Activated T-helper 17 cell treated with anti-CD3 and anti-CD28 coated beads, Interleukin-2, amount 50 U/mL, for 72 hours (primary cell): ENCODE data around the gene MYH9. TPM values are rescaled to one million over a fixed set of nuclear protein-coding genes. Genes with fewer than 3 reads are reported as not detected.
A peak's percentile ranks its signal among the peaks of the same experiment; 100 is the strongest.

Source experiments
- ATAC-seq: fragments of 150-1000 bp; cut with Tn5 transposase; replicated peaks from 2 replicates; pipeline ENCODE4 v1.10.0; 2021; ENCODE audit warnings: mild to moderate bottlenecking, moderate library complexity
- H3K27ac Mint-ChIP-seq: one replicate; pipeline ENCODE4 v1.8.0; 2022; ENCODE audit warnings: mixed read lengths
- H3K27me3 Mint-ChIP-seq: one replicate; pipeline ENCODE4 v1.8.0; 2022; ENCODE audit warnings: mixed read lengths
- H3K36me3 Mint-ChIP-seq: one replicate; pipeline ENCODE4 v1.8.0; 2022; ENCODE audit warnings: low read depth, mild to moderate bottlenecking, mixed read lengths
- H3K4me1 Mint-ChIP-seq: one replicate; pipeline ENCODE4 v1.8.0; 2022; ENCODE audit warnings: mixed read lengths
- H3K4me3 Mint-ChIP-seq: one replicate; pipeline ENCODE4 v1.8.0; 2022; ENCODE audit warnings: mild to moderate bottlenecking, mixed read lengths
- H3K9me3 Mint-ChIP-seq: one replicate; pipeline ENCODE4 v1.8.0; 2022; ENCODE audit warnings: mixed read lengths
- total RNA-seq, 2 donors: library from RNA; stranded (reverse); gene quantifications; one replicate each; pipeline ENCODE4 v1.2.3, GENCODE V29; 2022

Gene MYH9
- total RNA-seq, 2 donors from 2014 or later = 782 to 800 TPM

- H3K4me3 Mint-ChIP-seq = no peak overlapping the region
- peaks cover 100% of the 10 kb centered on the region for H3K36me3 Mint-ChIP-seq
- H3K4me1 Mint-ChIP-seq = no peaks in the 10 kb centered on the region
- ATAC-seq = no peak
- H3K9me3 Mint-ChIP-seq = no peaks in the 10 kb centered on the region
- peak overlapping the region; percentile 47 for H3K27ac Mint-ChIP-seq
- no peaks in the 10 kb centered on the region for H3K27me3 Mint-ChIP-seq
Observed at GRCh38 chr22:36304429-36304828, 83.3 kb downstream of the MYH9 start.

- Mint-ChIP-seq H3K27me3 (no peaks in the 10 kb centered on the region), H3K27ac (peak overlapping the region; percentile 47), H3K9me3 (no peaks in the 10 kb centered on the region), H3K4me3 (no peak overlapping the region), H3K36me3 (peaks cover 100% of the 10 kb centered on the region), H3K4me1 (no peaks in the 10 kb centered on the region)
- no peak for ATAC-seq
Observed at GRCh38 chr22:36303874-36304273, 83.9 kb downstream of the MYH9 start.

DNA sequence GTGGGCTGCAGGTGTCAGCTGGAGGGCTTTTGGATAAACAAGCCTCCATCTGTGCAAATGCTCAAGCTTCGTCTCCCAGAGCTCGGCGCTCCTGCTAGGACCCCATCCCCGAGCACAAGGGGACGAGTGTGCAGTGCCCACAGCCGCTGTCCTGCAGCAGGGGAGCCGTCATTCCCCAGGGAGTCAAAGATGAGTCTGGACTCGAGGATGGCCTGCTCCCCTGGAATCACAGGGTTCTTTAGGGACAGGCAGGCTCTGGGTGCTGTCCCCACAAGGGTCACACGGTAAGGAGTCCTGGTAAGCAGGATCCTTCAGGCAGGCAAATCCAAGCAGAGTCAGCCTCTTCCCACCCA, 84.7 kb downstream of the MYH9 start:
- ATAC-seq = no peak
- Mint-ChIP-seq H3K4me1 (no peaks in the 10 kb centered on the region), H3K9me3 (no peaks in the 10 kb centered on the region), H3K27me3 (no peaks in the 10 kb centered on the region), H3K36me3 (peaks cover 100% of the 10 kb centered on the region), H3K27ac (peak overlapping the region; percentile 46), H3K4me3 (no peak overlapping the region)

GRCh38 chr22:36302439-36303114, 85.2 kb downstream of the MYH9 start:
- Mint-ChIP-seq H3K4me3 (no peak overlapping the region), H3K36me3 (peaks cover 100% of the 10 kb centered on the region), H3K27ac (peak overlapping the region; percentile 46), H3K9me3 (no peaks in the 10 kb centered on the region), H3K4me1 (no peaks in the 10 kb centered on the region), H3K27me3 (no peaks in the 10 kb centered on the region)
- ATAC-seq = no peak

DNA sequence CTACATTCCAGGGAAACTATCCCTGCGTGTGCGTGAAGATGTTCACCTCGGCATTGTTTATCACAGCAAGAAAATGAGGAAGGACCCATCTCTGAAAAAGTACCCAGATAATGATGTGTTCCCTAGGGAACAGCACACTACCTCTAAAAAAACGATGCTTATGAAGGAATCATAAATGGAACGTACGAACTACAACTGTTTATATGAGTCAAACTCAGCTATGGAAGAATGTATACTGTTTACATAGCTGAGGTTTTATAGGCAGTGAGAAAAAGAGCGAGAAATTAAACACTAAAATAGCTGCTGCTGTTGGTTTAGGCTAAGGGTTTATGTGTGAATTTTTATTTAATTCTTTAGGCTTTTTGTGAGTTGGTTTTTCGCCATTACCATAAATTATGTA, 85.9 kb downstream of the MYH9 start:
- peaks cover 5% of the 10 kb centered on the region for H3K4me1 Mint-ChIP-seq
- peak overlapping the region; percentile 78 for H3K27ac Mint-ChIP-seq
- no peaks in the 10 kb centered on the region for H3K27me3 Mint-ChIP-seq
- ATAC-seq = no peak
- H3K36me3 Mint-ChIP-seq = peaks cover 100% of the 10 kb centered on the region
- H3K4me3 Mint-ChIP-seq = no peak overlapping the region
- no peaks in the 10 kb centered on the region for H3K9me3 Mint-ChIP-seq

DNA sequence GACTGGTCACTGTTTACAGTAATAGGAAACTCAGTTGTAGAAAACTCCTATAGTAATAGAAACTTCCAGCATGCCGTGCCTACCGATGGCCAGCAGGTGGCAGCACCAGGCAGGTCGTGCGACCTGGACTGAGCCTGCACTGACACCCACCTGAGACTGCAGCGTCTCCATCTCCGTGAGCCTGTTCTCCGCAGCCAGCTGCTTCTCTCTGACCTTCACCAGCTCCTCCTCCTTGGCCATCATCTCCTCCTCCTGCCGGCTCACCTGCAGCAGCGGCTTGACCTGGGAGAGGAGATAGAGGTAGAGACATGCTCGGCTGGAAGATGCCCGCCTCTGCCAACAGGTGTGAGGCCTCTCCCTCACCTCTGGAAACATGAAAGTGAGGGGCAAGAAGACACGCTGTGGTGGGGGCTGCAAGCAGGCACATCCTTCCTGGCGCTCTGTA, 86.4 kb downstream of the MYH9 start:
- H3K27ac Mint-ChIP-seq = peak overlapping the region; percentile 78
- peaks cover 100% of the 10 kb centered on the region for H3K36me3 Mint-ChIP-seq

GRCh38 chr22:36300396-36301212, 87.2 kb downstream of the MYH9 start:
- no peak for ATAC-seq

More for the DNA sequence above, 86.4 kb downstream of the MYH9 start:
- peaks cover 5% of the 10 kb centered on the region for H3K4me1 Mint-ChIP-seq
- no peak overlapping the region for H3K4me3 Mint-ChIP-seq
- no peaks in the 10 kb centered on the region for H3K27me3 Mint-ChIP-seq
- H3K9me3 Mint-ChIP-seq = no peaks in the 10 kb centered on the region
- peak; percentile 82 for ATAC-seq

GRCh38 chr22:36299911-36300310, 87.9 kb downstream of the MYH9 start:
- no peak for ATAC-seq

More at GRCh38 chr22:36300396-36301212, 87.2 kb downstream of the MYH9 start:
- Mint-ChIP-seq H3K4me3 (no peak overlapping the region), H3K9me3 (no peaks in the 10 kb centered on the region), H3K4me1 (peaks cover 5% of the 10 kb centered on the region), H3K36me3 (peaks cover 100% of the 10 kb centered on the region), H3K27ac (peak overlapping the region; percentile 54), H3K27me3 (no peaks in the 10 kb centered on the region)

GRCh38 chr22:36299295-36299694, 88.5 kb downstream of the MYH9 start:
- Mint-ChIP-seq H3K4me1 (peaks cover 6% of the 10 kb centered on the region), H3K9me3 (no peaks in the 10 kb centered on the region), H3K4me3 (no peak overlapping the region), H3K27me3 (no peaks in the 10 kb centered on the region), H3K36me3 (peaks cover 100% of the 10 kb centered on the region), H3K27ac (no peak overlapping the region)
- ATAC-seq = no peak

More at GRCh38 chr22:36299911-36300310, 87.9 kb downstream of the MYH9 start:
- Mint-ChIP-seq H3K9me3 (no peaks in the 10 kb centered on the region), H3K4me1 (peaks cover 5% of the 10 kb centered on the region), H3K4me3 (no peak overlapping the region), H3K36me3 (peaks cover 100% of the 10 kb centered on the region), H3K27ac (no peak overlapping the region), H3K27me3 (no peaks in the 10 kb centered on the region)

- H3K4me3 Mint-ChIP-seq = no peak overlapping the region
- no peaks in the 10 kb centered on the region for H3K27me3 Mint-ChIP-seq
- H3K27ac Mint-ChIP-seq = no peak overlapping the region
- no peak for ATAC-seq
- H3K9me3 Mint-ChIP-seq = no peaks in the 10 kb centered on the region
- peaks cover 100% of the 10 kb centered on the region for H3K36me3 Mint-ChIP-seq
- peaks cover 9% of the 10 kb centered on the region for H3K4me1 Mint-ChIP-seq
Observed at GRCh38 chr22:36298601-36299000, 89.2 kb downstream of the MYH9 start.

DNA sequence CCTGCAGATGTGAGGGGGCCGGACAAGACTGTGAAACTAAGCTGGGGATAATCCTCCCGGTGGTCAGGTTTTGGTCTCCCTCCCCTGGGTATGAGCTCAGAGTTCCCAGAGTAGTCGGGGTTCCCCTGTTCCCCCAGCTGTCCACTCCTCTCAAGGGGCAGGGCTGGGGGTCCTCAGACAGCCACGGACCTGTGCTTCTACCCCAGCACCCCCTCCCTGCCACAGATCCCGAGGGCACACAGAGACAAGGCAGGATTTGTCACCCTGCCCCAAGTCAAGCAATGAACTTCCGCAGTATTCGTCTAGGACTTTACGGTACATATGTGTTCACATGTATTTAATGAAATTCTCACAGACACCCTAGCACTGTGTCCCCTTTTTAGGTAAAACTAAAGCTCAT, 89.6 kb downstream of the MYH9 start:
- H3K4me3 Mint-ChIP-seq = no peak overlapping the region
- H3K36me3 Mint-ChIP-seq = peaks cover 100% of the 10 kb centered on the region
- H3K27ac Mint-ChIP-seq = no peak overlapping the region
- ATAC-seq = no peak
- H3K4me1 Mint-ChIP-seq = peaks cover 9% of the 10 kb centered on the region
- H3K9me3 Mint-ChIP-seq = no peaks in the 10 kb centered on the region
- H3K27me3 Mint-ChIP-seq = no peaks in the 10 kb centered on the region

DNA sequence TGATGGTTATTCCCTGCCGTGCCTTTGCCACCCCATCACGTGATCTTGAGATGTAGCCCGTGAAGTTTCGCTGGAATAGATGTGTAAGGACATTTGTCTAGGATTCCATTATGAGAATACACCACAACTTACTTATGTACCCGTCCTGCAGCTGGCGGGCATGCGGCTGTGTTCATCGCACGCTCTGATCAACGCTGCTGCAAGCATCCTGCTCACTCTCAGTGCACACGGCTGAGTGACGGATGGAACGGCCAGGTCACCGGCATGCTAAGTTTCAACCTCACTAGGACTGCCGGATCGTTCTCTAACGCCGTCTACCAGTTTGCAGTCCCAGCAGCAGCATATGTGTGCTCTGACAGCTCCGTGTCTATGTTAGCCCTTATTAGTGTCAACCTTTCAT, 90.2 kb downstream of the MYH9 start:
- peaks cover 9% of the 10 kb centered on the region for H3K4me1 Mint-ChIP-seq
- H3K4me3 Mint-ChIP-seq = peak overlapping the region; percentile 28
- no peaks in the 10 kb centered on the region for H3K9me3 Mint-ChIP-seq
- ATAC-seq = no peak
- no peak overlapping the region for H3K27ac Mint-ChIP-seq
- H3K27me3 Mint-ChIP-seq = no peaks in the 10 kb centered on the region
- peaks cover 100% of the 10 kb centered on the region for H3K36me3 Mint-ChIP-seq

DNA sequence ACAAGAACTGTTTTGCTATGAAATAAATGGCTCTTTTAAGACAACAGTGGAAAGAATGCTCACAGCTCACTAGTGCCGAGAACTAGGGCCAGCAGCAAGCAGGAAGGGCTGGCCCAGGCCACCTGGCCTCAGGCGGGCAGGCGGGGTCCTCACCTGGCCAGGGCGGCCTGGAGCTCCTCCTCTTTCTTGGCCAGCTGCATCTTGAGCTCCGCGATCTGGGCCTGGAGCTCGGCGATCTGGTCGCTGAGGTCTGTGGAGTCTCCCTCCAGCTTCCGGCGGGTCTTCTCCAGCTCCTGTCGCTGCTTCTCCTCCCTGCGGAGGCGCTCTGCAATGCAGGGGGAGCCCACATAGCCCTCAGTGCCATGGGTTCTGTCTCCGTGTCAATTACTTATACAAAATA, 91.1 kb downstream of the MYH9 start:
- Mint-ChIP-seq H3K9me3 (no peaks in the 10 kb centered on the region), H3K27me3 (no peaks in the 10 kb centered on the region), H3K27ac (no peak overlapping the region), H3K4me3 (no peak overlapping the region), H3K4me1 (peaks cover 9% of the 10 kb centered on the region), H3K36me3 (peaks cover 100% of the 10 kb centered on the region)
- ATAC-seq = no peak

GRCh38 chr22:36295247-36295646, 92.5 kb downstream of the MYH9 start:
- Mint-ChIP-seq H3K9me3 (no peaks in the 10 kb centered on the region), H3K4me3 (no peak overlapping the region), H3K36me3 (peaks cover 96% of the 10 kb centered on the region), H3K27me3 (no peaks in the 10 kb centered on the region), H3K27ac (peak overlapping the region; percentile 55), H3K4me1 (peaks cover 9% of the 10 kb centered on the region)
- no peak for ATAC-seq

GRCh38 chr22:36294801-36295200, 93.0 kb downstream of the MYH9 start:
- H3K36me3 Mint-ChIP-seq = peaks cover 96% of the 10 kb centered on the region
- no peaks in the 10 kb centered on the region for H3K9me3 Mint-ChIP-seq
- H3K4me1 Mint-ChIP-seq = peaks cover 10% of the 10 kb centered on the region
- no peak for ATAC-seq
- H3K27ac Mint-ChIP-seq = peak overlapping the region; percentile 25
- no peaks in the 10 kb centered on the region for H3K27me3 Mint-ChIP-seq
- no peak overlapping the region for H3K4me3 Mint-ChIP-seq
